Gastroesophageal sphincter (tissue), 3 donors: ENCODE measurements around the gene PHKA1.

ENCODE experiments used
- POLR2A ChIP-seq, 2 donors: fragments of 450-650 bp; IDR thresholded peaks; one replicate each; pipeline ENCODE4 v1.6.1; 2017; ENCODE audit warnings: antibody characterized with exemption in 2 of 2, mild to moderate bottlenecking in 2 of 2, moderate library complexity in 1 of 2
- POLR2AphosphoS5 ChIP-seq: sonication (generic); formaldehyde crosslinking; IDR thresholded peaks from one replicate; pipeline ENCODE4 v1.6.1; 2017; ENCODE audit warnings: antibody characterized with exemption
- TF ChIP-seq, protein P1 (sequence below), 4 experiments: fragments of 200-600 bp in 2 of 4; fragments of 450-650 bp in 2 of 4; sonication (generic) in 1 of 4; IDR thresholded peaks; one replicate each; pipeline ENCODE4 v1.5.1; 2017 to 2019; ENCODE audit warnings: antibody characterized with exemption in 4 of 4, mild to moderate bottlenecking in 2 of 4, moderate library complexity in 2 of 4

DNA sequence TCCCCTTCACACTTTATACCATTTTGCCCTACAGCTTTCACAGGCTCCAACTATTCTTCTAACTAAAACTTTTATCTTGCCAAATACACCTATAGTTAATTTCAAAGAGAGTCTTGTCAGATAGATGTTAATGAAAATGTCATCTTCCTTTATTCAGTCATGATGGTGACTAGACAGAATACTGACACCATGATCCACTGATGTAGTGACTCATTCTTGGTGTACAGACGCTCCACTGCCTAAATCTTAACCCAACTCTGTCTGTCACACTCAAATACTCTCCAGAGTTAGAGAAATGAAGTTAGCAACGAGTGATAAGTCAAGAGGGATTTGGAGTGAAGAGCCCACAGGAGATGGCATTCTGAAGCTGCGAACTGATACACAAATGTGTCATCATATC is 109.4 kb downstream of the PHKA1 start:
- TF ChIP-seq POLR2A (IDR thresholded peaks at IDR 0.05) = no peak
- TF ChIP-seq, protein P1, sequence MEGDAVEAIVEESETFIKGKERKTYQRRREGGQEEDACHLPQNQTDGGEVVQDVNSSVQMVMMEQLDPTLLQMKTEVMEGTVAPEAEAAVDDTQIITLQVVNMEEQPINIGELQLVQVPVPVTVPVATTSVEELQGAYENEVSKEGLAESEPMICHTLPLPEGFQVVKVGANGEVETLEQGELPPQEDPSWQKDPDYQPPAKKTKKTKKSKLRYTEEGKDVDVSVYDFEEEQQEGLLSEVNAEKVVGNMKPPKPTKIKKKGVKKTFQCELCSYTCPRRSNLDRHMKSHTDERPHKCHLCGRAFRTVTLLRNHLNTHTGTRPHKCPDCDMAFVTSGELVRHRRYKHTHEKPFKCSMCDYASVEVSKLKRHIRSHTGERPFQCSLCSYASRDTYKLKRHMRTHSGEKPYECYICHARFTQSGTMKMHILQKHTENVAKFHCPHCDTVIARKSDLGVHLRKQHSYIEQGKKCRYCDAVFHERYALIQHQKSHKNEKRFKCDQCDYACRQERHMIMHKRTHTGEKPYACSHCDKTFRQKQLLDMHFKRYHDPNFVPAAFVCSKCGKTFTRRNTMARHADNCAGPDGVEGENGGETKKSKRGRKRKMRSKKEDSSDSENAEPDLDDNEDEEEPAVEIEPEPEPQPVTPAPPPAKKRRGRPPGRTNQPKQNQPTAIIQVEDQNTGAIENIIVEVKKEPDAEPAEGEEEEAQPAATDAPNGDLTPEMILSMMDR (IDR thresholded peaks at IDR 0.05) = no peak
- TF ChIP-seq POLR2AphosphoS5 = no peak
